Stimulated activated CD4-positive, alpha-beta T cell treated with anti-CD3 and anti-CD28 coated beads, TNF-alpha, amount 100 ng/mL, for 4 hours (primary cell): ENCODE data around the gene PRDM8.

ENCODE experiments used
- DNase-seq, 3 experiments: peaks; one replicate each; pipeline ENCODE4 v3.0.0-alpha.2; 2020; ENCODE audit warnings: low read depth in 3 of 3

PRDM8 gene

DNA sequence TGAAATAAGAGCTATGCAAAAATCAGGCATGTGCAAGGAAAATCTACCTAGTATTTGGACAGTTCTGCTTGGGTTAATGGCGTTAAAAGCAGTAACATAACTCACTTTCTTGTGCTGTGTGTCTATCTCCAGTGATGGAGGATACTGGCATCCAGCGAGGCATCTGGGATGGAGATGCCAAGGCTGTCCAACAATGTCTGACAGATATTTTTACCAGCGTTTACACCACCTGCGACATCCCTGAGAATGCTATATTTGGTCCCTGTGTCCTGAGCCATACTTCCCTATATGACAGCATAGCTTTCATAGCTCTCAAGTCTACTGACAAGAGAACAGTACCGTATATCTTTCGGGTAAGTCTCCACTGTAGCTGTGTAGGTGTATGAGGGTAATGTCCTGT, 2.6 kb downstream of the PRDM8 start:
- DNase-seq, result no peak

DNA sequence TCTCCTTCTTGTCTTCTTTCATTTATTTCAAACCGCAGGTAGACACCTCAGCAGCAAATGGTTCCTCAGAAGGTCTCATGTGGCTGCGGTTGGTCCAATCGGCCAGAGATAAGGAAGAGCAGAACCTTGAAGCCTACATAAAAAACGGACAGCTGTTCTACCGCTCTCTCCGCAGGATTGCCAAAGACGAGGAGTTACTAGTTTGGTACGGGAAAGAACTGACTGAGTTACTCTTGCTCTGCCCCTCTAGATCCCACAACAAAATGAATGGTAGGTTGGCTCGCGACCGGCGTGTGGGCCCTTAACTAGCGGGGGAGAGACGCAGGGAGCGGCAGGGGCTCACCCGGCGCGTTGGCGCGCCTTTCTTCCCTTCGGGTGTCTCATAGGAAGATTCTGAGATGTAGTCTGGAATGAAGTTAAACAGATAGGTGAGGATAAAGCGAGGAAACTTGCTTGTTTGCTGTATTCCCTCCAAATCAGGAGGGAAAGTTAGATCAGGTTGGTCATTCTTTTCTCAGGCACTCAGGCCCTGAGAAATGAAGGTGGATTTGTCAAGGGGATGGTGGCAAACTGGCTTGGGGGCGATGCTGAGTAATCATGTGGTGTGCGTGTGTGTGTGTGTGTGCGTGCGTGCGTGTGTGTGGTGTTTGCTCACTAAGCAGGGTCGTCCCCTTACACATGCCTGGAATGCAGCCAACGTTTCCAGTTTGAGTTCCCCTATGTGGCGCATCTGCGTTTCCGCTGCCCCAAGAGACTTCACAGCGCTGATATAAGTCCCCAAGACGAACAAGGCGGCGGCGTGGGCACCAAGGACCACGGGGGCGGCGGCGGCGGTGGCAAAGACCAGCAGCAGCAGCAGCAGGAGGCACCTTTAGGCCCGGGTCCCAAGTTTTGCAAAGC, 4.2 kb downstream of the PRDM8 start:
- peak in 2 of 3 experiments; percentile 57 to 74 for DNase-seq

DNA sequence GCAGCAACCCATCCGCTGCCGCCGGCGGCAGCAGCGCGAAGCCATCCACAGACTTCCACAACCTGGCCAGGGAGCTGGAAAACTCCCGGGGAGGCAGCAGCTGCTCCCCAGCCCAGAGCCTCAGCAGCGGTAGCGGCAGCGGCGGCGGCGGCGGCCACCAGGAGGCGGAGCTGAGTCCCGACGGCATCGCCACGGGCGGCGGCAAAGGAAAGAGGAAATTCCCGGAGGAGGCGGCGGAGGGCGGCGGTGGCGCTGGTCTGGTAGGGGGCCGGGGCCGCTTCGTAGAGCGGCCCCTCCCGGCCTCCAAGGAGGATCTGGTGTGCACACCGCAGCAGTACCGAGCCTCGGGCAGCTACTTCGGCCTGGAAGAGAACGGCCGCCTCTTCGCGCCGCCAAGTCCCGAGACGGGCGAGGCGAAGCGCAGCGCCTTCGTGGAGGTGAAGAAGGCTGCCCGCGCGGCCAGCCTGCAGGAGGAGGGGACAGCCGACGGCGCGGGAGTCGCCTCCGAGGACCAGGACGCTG, 4.9 kb downstream of the PRDM8 start:
- peak; percentile 65 to 69 (median 68) for DNase-seq

DNA sequence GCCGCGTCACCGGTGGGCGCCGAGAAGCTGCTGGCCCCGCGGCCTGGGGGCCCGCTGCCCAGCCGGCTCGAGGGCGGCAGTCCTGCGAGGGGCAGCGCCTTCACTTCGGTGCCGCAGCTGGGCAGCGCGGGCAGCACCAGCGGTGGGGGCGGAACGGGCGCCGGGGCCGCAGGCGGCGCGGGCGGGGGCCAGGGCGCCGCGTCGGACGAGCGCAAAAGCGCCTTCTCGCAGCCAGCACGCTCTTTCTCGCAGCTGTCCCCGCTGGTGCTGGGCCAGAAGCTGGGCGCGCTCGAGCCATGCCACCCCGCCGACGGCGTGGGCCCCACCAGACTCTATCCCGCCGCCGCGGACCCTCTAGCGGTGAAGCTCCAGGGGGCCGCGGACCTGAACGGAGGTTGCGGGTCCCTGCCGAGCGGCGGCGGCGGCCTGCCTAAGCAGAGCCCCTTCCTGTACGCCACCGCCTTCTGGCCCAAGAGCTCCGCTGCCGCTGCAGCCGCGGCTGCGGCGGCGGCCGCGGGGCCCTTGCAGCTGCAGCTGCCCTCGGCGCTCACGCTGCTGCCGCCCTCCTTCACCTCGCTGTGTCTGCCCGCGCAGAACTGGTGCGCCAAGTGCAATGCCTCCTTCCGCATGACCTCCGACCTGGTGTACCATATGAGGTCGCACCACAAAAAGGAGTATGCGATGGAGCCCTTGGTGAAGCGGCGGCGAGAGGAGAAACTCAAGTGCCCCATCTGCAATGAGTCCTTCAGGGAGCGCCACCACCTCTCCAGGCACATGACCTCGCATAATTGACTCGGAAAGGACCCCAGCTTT, 5.6 kb downstream of the PRDM8 start:
- no peak for DNase-seq

DNA sequence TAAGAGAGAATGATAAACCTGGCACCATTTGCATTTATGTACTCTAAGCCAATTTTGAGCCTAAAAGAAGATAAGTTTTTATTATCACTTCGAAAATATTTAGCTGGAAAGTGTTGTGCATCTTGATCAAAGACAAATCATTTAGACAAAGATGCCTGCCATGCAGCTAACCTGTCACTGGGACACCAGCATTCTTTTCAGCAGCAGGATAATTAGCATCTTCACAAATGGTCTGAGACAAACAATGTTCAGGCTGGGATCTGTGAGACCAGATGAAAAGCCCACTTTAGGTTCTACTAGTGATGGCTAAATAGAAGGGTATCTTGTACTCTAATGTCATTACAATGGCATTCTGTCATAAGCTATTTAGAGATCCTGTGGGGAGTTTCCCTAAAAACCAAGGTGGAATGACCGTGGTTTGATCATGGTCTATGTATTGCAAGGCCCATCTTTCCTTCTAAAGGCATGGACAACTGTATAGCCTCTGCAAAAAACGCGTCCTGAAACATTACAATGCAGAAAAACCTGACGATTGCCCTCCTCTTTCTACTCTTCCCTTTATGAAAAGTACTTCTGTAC, 7.2 kb downstream of the PRDM8 start:
- no peak for DNase-seq

DNA sequence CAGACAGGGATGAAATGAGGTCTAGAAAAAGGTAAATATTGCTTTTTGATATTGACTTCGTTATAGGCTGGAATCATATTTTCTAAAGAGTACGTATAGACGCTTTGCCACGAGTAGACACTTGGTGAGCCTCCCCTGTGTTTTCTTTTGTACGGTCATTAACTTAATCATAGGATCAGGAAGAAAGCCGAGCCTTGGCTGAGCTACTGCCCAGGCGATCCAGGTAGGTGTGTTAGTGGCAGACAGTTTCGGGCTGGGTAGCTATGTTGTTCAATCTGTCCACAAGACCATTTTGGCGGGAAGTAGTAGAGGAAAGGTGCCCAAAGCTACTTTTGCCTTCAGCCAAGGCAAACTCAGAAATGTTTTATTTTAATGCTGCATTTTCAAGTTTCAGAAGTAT, 8.8 kb downstream of the PRDM8 start:
- DNase-seq, result no peak

DNA sequence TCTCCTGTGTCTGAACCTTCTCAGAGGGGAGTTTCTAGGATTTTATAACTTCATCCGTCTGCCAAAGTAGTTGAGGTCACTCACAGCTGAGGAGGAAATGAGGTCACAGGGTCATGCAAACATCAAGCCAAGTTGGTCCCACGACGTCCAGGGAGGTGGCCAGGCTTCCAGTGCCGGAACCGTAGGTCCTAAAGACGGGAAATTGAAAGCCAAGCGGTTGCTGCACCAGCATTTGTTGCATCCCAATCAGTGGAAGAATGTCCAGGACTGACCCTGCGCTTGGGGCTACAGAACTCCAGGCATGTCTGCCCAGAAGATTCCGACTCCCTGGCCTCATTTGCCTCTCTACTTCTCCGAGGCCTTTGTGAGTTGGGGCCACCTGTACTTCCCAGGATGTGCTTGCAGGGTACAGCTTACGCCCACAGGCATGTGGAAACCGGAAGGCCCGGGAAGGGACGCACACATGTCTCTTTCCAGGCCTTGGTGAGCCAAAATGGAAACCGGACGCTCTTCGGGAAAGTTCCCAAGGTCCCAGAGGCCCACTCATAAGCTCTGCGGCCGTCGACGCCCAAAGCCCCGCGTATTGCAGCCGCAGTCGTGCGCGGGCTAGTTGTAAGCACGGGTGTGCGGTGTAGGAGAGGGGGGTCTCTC, 9.3 kb downstream of the PRDM8 start:
- DNase-seq, result no peak

DNA sequence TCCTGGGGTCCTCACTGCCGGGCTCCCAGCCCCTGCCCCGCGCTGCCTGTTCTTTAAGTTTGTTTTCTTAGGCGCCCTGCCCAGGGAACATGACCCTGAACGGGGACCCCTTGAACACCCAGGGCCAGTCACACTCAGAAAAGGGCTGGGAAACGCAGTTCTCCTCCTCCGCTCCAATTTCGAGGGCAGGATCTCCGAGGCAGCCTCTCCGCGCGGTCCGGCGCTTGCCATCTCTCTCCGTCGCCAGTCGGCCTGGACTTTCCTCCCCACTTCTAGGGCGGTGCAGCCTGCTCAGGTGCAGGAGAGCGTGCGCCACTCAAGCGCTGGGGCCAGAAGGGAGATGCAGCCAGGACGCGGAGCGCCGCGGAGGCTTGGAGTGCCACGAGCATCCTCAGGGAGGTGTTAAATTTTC, 9.9 kb downstream of the PRDM8 start:
- DNase-seq, result no peak

DNA sequence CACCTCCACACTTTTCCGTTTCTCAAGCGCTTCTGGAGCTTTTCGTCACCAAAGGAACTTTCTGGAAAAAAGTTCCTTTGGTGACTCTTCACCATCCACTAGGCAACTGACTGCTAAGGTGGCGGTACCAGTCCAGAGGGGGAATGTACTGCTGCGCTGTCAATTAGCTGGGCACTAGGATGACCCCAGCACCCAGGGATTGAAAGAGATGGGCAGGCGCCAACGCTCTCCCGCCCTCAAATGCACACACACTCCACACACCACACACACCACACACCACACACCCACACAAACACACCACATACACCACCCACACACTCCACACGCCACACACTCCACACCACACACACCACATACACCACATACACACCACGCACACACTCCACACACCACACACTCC, 10.4 kb downstream of the PRDM8 start:
- no peak for DNase-seq

DNA sequence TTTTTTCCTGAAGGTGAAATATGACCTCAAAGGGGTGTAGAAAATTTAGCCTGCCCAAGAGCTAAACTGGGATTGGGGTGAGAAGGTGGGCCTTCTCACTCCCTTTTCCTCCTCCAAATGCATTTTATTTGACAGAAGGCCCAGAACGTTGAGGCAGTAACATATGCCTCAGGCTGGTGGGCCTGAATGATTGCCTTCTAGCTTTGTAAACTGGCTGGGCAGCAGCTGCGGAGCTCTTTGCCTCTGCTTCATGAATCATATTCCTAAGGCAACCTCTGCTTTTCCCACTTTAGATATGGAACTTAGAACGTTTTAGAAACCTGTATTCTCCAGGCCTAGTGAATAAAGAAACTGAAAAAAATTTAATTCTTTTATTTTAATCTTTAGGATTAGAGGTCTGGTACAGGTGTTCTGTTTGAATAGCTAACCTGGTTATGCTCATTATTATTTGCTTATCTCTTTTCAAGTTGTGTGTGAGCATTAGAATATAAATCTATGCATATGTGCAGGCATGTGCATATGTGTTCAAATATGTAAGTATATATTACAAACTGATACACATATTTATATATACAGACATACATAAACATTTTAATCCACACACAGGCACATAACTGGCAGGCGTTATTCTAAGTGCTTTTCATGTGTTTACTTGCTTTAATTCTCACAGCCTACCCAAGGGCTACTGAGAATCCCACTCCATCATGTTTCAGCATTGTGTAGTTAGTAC, 11.5 kb downstream of the PRDM8 start:
- DNase-seq, result no peak

DNA sequence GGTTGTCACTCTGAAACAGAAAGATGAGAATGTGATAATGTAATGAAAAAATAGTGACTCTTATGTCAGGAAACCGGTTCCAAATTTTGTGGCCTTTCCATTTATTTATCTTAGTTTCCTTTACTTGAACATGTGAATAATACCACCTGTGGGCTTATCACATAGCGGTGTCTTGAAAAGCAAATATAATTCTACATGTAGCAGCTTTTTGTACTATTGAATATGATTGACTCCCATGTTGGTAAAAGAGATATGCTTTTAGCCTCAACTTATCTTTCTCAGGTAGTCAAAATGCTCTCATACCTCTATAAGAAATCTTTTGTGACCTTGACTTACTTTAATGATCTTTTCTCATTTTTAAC, 12.0 kb downstream of the PRDM8 start:
- no peak for DNase-seq

DNA sequence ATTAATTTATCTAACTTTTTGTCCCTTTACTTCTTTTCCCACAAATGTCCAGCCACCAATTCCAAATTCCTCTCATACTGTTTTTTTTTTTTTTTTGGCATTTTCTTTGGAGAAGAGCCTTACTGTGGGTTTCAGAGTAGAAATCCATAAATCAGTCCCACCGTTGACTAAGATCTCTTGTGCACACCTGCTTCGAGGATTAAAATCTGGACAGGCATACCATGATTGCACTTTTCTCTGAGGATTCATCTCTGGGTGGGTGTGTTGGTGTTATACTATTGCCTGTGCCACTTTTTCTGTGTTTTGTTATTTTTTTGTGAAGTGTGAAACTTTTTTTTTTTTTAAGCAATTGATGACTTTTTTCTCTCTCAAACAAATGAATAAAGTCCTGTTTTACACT, 13.2 kb downstream of the PRDM8 start:
- no peak for DNase-seq

DNA sequence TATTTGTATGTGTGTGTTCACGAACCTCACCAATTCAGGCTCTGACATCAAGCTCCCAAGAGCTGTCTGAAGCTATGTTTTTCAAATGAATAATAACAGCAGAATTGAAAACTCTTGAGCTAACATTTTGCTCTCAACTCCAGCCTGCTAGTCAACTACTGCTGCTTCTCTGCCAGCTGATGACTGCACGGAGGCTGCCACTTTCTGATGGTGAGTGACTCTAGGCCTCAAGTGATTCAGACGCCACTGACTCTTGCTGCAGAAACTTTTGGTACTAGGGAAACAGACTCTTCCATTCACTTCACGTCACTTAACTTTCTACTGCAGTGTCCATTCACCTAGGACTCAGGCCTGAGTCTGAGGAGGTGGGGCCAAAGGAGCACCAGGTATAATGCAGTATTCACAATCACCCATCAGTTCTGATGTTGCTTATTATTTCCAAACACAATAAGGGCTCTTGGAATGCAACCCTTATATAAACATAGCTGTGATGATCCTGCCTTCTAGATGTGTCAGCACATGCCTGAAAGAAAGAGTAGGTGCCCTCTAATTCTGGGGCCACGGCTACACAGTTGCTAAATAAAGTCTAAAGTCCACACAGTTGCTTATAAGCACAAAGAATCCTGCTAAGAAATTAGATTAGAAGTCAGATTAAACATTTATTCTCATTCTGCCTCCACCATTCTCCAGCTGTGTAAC, 16.0 kb downstream of the PRDM8 start:
- DNase-seq, result no peak

DNA sequence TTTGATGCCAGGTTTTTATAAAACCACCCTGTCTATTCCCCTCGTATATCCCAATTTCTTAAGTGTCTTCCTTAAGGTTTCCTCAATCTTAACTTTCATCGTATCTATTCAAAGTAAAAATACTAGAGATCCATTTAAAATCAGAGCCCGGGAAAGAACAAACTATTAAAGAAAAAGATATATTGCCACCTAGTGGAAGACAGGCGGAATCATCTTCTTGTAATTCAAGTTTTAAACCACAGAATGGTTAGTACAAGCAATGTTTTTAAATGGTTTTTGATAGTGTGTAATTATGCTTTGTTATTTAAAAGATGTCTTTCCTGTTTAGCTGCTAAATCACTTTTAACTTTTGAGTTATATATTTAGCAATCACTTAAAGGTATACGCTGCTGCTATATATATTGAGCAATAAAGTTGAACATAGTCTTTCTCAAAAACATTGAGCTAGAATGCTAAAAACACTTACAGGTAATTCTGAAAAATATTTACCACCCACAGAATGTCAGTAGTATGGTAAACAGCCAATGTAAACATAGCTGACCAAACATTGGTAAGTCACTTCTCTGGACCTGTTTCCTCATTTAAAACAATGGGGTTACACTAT, 18.2 kb downstream of the PRDM8 start:
- no peak for DNase-seq

DNA sequence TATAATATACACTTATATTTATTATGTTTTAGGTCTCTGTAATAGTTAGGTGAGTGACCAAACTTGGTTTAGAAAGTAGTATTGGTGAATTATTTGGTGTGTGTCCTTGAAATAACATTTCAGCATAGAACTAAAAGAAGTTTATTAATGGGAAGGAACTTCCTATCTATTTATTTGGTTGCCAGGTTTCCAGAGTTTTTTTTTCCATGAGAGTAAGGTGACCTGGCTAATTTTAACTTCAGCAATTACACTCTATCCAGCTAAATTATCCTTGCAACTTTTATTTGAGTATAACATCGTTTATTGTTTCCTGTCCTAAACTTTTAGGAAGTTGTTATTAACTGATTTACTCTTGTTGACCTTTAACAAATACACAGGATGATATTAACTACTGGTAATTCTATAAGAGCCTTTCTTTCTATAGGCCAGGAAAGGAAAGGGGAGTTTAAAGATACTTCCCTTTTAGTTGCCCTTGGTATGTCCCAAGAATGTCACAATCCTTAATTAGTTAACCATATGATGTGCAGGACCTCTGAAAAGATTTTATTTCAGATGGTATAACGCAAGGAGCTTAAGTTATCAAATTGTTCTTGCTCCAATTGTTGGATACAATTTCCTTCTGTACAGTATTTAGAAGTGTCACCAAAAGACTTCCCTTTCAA, 18.9 kb downstream of the PRDM8 start:
- DNase-seq, result no peak

DNA sequence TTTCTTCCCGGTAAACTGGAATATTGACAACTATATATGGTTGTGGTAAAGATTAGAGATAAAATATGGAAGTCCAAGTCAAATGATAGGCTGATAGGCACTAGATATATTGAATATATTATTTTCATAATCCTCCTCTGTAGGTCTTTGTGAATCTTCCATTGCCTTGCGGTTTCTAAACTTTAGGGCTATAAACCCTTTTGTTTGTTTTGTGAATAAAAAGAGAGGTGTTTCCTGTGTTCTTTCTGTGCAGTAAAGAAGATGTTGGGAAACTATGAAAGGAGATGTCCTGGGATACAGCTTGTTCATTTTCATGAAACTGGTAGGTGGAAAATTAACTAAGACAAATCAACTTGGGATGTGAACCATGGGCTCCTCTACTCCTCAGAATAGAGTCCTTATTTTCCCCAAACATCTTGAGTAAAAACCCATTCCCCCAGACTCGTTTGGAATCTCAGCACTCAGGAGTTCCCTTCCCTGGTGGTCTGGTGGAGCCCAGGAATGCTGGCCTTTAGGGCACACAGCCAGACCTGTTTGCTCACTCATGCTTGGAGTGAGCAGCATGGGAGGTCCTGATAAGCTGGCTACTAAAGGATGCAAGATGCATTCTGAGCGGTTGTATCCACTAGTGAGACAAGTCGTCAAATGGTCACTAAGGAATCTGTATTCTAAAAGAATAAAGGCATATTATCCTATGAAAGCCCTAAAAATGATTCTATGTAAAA, 22.2 kb downstream of the PRDM8 start:
- no peak for DNase-seq

DNA sequence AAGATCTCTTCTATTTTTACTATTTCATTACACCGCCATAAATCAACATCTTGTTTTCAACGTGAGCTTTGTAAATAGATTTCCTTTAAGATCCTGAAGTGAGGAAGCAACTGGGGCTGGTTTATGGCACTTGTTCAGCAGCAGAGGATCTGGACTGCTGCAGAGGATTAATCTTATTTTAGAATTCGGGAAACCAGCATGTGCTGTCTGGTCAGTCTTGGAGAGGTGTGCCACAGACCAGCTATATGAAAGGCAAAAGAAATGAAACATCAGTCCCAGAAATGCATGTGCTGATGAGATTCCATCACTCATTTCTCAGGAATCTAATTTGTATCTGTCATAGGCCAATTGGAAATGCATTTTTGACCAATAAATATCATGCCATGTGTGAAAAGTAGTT, 23.4 kb downstream of the PRDM8 start:
- no peak for DNase-seq

DNA sequence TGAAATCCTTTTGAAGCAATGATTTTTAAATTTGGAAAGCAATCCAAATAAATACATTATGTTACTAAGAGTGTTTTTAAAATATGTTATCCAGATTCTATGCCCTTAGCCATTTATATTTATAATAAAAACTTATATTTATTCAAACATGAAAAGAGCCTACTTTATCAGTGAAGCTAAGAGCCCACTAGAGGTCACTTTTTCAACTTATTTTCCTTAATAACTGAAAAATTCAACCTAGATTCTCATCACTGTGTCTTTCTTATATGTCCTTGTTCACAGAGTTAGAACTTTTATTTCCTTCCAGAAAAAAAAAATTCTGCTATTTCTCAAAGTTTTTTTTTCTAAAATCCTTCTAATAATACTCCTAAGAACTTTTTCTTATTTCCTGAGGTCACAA, 23.9 kb downstream of the PRDM8 start:
- DNase-seq, result no peak

DNA sequence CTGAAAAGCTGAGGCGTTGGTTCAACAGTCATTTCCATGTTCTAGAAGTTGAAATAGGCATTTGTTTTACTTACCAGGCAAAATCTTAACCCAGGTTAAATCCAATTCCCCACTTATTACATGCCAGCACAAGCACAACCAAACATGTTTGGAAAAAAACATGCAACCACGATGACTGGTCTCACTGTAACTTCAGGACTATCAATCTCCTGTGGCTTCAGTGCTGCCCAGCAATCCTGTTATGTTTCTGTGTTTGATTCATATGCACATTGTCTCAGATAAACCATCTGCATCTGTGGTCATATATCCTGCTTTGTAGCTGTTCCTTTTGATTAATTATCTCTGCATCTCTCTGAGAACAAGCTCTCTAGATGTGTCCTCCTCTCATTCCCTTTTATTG, 28.3 kb downstream of the PRDM8 start:
- DNase-seq, result no peak
